A549 treated with GW870086 at 1 μM for 4 hours (cell line): ENCODE data around the gene RNF112. TPM values are rescaled to one million over a fixed set of nuclear protein-coding genes. Genes with fewer than 3 reads are reported as not detected.

Source experiments
- total RNA-seq: library from RNA; stranded (reverse); fragments of 200-300 nt; extraction: Qiagen RNA extraction; gene quantifications from 5 replicates; pipeline ENCODE4 v1.2.3, GENCODE V29; 2022; ENCODE audit warnings: low read depth

The RNF112 gene
- 0.26 to 0.71 TPM (median 0.42 TPM) in 5 replicates for total RNA-seq

GRCh38 chr17:19410875-19411620 lies at the start of gene RNF112:
TSS of gene RNF112 (plus strand) at chr17:19411232. CDS start at chr17:19411409, 177 bp downstream.

DNA sequence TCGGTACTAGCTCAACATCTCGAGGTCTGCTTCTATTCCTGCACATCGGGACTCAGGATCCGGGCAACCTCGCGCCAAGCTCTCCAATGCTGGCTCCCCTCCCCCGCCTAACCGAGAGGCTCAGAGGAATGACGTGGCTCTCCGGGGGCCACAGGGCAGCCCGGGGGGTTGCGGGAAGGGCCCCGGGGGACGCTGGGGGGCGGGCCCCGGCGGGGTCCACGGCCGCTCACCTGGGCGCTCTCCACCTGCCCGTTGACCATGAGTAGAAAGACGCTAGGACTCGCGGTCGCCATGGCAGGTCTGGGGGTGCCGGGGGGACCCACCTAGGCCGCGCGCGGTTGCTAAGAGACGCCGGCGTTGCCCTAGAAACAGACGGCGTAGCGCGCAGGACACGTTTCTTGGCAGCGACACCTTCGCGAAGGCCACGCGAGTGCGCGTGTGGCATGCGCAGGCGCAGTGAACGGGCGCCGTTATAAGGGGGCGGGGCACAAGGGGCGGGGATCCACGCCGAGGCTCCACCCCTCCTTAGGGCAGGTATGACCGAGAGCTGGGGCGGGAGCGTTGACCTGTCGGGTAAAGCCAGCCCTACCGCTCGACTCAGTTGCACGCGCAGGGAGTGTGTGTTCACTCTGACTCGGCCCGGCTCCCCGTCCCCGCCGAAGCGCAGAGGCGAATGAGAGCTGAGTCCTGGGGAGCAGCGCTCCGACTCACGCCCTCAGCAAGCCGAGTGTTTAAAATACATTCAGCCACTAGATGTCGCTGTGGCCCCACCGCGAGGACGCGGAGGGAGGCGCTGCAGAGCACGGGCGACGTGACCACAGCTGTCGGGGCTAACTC lies 48.5 kb upstream of the RNF112 start, which contains the start of gene B9D1:
Gene B9D1 (minus strand): TSS at position 447 of the 837 bp plus-strand sequence. CDS start 154 bp downstream, at position 293.

GRCh38 chr17:19378416-19379360 lies 32.3 kb upstream of the RNF112 start, which contains the start of gene MAPK7:
TSS of gene MAPK7 (plus strand) at chr17:19378498. CDS start at chr17:19378901, 403 bp downstream.

DNA sequence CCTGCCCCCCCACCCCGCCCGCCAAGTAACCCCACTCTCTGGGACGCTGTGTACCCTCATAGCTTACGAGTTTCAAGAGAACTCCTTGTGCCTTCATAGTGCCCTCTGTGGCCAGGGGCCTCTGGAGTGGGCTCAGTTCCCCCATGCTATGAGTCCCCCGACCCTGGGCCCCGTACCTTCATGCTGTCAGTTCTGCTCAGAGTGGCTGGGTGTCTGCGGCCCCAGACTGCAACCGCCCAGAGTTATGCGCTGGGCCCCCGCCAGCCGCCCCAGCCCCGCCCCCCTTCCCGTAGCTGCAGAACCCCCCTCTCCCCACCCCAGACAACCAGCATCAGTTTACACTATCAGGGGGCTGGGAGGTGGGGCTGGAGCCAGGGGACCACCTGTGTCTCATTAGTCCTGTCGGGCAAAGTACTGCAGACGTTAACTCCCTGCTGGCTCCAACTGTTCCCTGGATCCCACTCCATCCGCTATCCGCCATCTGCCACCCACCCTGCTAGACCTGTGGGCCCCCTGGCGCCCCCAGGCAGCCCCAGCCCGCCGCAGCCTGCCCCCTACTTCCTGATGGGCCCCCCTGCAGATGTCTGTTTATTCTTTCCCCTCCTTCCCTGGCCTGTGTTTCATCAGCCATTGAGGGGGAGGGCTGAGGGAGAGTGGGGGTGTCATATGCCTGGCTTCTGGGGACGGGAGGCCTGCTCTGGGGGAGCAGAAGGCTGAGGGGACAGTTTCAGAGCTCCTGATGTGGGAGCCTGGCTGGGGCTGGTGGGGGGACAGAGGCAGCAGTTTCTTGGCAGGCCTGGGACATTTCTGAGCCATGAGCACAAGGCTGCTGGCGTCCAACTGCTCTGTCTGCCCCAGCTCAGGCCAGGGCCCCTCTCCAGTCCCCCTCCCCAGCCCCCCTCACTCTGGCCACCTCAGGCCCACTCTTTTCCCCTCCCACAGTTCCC lies 23.8 kb upstream of the RNF112 start, which contains the start of gene MFAP4:
Gene MFAP4 (minus strand): TSS at position 217 of the 947 bp plus-strand sequence. CDS start 35 bp downstream, at position 182.

Other genes starting within 250 kb of the RNF112 start
- gene EPN2, start 173.9 kb upstream of the RNF112 start, total RNA-seq, result 44.1 to 70.9 TPM (median 51.6 TPM) in 5 replicates
- 45.2 to 52.2 TPM (median 49.0 TPM) in 5 replicates for gene B9D1, start 48.5 kb upstream of the RNF112 start, total RNA-seq
- gene MAPK7, start 32.7 kb upstream of the RNF112 start, total RNA-seq, result 20.6 to 27.1 TPM (median 26.1 TPM) in 5 replicates
- 0.09 TPM in 1 of 5 replicates, not detected in the others for gene MFAP4, start 24.0 kb upstream of the RNF112 start, total RNA-seq
- 22.1 to 24.9 TPM (median 23.5 TPM) in 5 replicates for gene SLC47A1, start 122.6 kb downstream of the RNF112 start, total RNA-seq
- 167 to 211 TPM (median 192 TPM) in 5 replicates for gene ALDH3A2, start 237.5 kb downstream of the RNF112 start, total RNA-seq